ENCODE data around the gene TIGD4. TPM values are rescaled to one million over a fixed set of nuclear protein-coding genes. Genes with fewer than 3 reads are reported as not detected.

The TIGD4 gene
- total and polyA plus RNA-seq, 2 donors from 2014 or later, result 0.75 to 1.1 TPM

- no peak for DNase-seq
- no peak for FAIRE-seq
- intact Hi-C loops (cut with DNase I), result no loop called here
- no peaks in the 10 kb centered on the region for H3K9me3 ChIP-seq (ENCODE audit: control insufficient read depth in 2 of 3, insufficient read depth in 1 of 3, low read length in 3 of 3)
- H3K36me3 ChIP-seq (ENCODE audit: control insufficient read depth in 2 of 3, insufficient read depth in 3 of 3, low read length in 3 of 3), result no peaks in the 10 kb centered on the region
- H3K9ac ChIP-seq (ENCODE audit: low read length in 3 of 3), result no peak overlapping the region
- no peak overlapping the region for H3K27ac ChIP-seq (ENCODE audit: low read depth in 2 of 2, low read length in 2 of 2)
- no peaks in the 10 kb centered on the region for H3K27me3 ChIP-seq (ENCODE audit: control insufficient read depth, insufficient read depth, low read length)
- no peak for TF ChIP-seq CTCF (IDR thresholded peaks at IDR 0.05; ENCODE audit: borderline replicate concordance, extremely low read depth, insufficient read depth)
- H3K4me3 ChIP-seq (ENCODE audit: low read length in 3 of 3), result no peak overlapping the region
- no peaks in the 10 kb centered on the region for H3K4me1 ChIP-seq (ENCODE audit: control insufficient read depth in 2 of 3, insufficient read depth in 2 of 3, low read depth in 1 of 3, low read length in 3 of 3)
Measured at GRCh38 chr4:152734015-152734698, 45.4 kb downstream of the TIGD4 start.

- no peaks in the 10 kb centered on the region for H3K4me1 ChIP-seq (ENCODE audit: control insufficient read depth in 2 of 3, insufficient read depth in 2 of 3, low read depth in 1 of 3, low read length in 3 of 3)
- no peaks in the 10 kb centered on the region for H3K36me3 ChIP-seq (ENCODE audit: control insufficient read depth in 2 of 3, insufficient read depth in 3 of 3, low read length in 3 of 3)
- no peak overlapping the region for H3K27ac ChIP-seq (ENCODE audit: low read depth in 2 of 2, low read length in 2 of 2)
- FAIRE-seq (no peak), DNase-seq (no peak)
- intact Hi-C loops (cut with DNase I), result no loop called here
- H3K27me3 ChIP-seq (ENCODE audit: control insufficient read depth, insufficient read depth, low read length), result no peaks in the 10 kb centered on the region
- no peak overlapping the region for H3K4me3 ChIP-seq (ENCODE audit: low read length in 3 of 3)
- no peaks in the 10 kb centered on the region for H3K9me3 ChIP-seq (ENCODE audit: control insufficient read depth in 2 of 3, insufficient read depth in 1 of 3, low read length in 3 of 3)
- no peak for TF ChIP-seq CTCF (IDR thresholded peaks at IDR 0.05; ENCODE audit: borderline replicate concordance, extremely low read depth, insufficient read depth)
- H3K9ac ChIP-seq (ENCODE audit: low read length in 3 of 3), result no peak overlapping the region
Measured at GRCh38 chr4:152731997-152732396, 47.5 kb downstream of the TIGD4 start.

GRCh38 chr4:152729466-152729865, 50.1 kb downstream of the TIGD4 start:
- H3K4me1 ChIP-seq (ENCODE audit: control insufficient read depth in 2 of 3, insufficient read depth in 2 of 3, low read depth in 1 of 3, low read length in 3 of 3), result no peaks in the 10 kb centered on the region
- FAIRE-seq, result no peak
- no peaks in the 10 kb centered on the region for H3K36me3 ChIP-seq (ENCODE audit: control insufficient read depth in 2 of 3, insufficient read depth in 3 of 3, low read length in 3 of 3)
- intact Hi-C loops (cut with DNase I), result no loop called here
- H3K9ac ChIP-seq (ENCODE audit: low read length in 3 of 3), result no peak overlapping the region
- no peaks in the 10 kb centered on the region for H3K27me3 ChIP-seq (ENCODE audit: control insufficient read depth, insufficient read depth, low read length)
- no peak for DNase-seq
- no peak overlapping the region for H3K27ac ChIP-seq (ENCODE audit: low read depth in 2 of 2, low read length in 2 of 2)
- H3K9me3 ChIP-seq (ENCODE audit: control insufficient read depth in 2 of 3, insufficient read depth in 1 of 3, low read length in 3 of 3), result no peaks in the 10 kb centered on the region
- no peak overlapping the region for H3K4me3 ChIP-seq (ENCODE audit: low read length in 3 of 3)
- no peak for TF ChIP-seq CTCF (IDR thresholded peaks at IDR 0.05; ENCODE audit: borderline replicate concordance, extremely low read depth, insufficient read depth)

GRCh38 chr4:152728343-152728742, 51.2 kb downstream of the TIGD4 start:
- H3K36me3 ChIP-seq (ENCODE audit: control insufficient read depth in 2 of 3, insufficient read depth in 3 of 3, low read length in 3 of 3), result no peaks in the 10 kb centered on the region
- no peak for TF ChIP-seq CTCF (IDR thresholded peaks at IDR 0.05; ENCODE audit: borderline replicate concordance, extremely low read depth, insufficient read depth)
- no peak overlapping the region for H3K9ac ChIP-seq (ENCODE audit: low read length in 3 of 3)
- no peak for FAIRE-seq
- intact Hi-C loops (cut with DNase I), result no loop called here
- H3K4me3 ChIP-seq (ENCODE audit: low read length in 3 of 3), result no peak overlapping the region
- no peak overlapping the region for H3K27ac ChIP-seq (ENCODE audit: low read depth in 2 of 2, low read length in 2 of 2)
- no peaks in the 10 kb centered on the region for H3K4me1 ChIP-seq (ENCODE audit: control insufficient read depth in 2 of 3, insufficient read depth in 2 of 3, low read depth in 1 of 3, low read length in 3 of 3)
- DNase-seq, result no peak
- H3K27me3 ChIP-seq (ENCODE audit: control insufficient read depth, insufficient read depth, low read length), result no peaks in the 10 kb centered on the region
- H3K9me3 ChIP-seq (ENCODE audit: control insufficient read depth in 2 of 3, insufficient read depth in 1 of 3, low read length in 3 of 3), result no peaks in the 10 kb centered on the region
